Activated T-cell treated with anti-CD3 and anti-CD28 coated beads, Interleukin-2, amount 50 U/mL, for 72 hours (primary cell): ENCODE measurements around the gene AATK. TPM values are rescaled to one million over a fixed set of nuclear protein-coding genes. Genes with fewer than 3 reads are reported as not detected.

Experiments used
- ATAC-seq, 2 donors: fragments of 150-1000 bp; cut with Tn5 transposase; replicated peaks in 1 of 2; 2 replicates each; pipeline ENCODE4 v1.10.0; 2021; ENCODE audit warnings: moderate library complexity in 2 of 2, mild to moderate bottlenecking in 1 of 2
- DNase-seq, 2 donors: peaks; one replicate each; pipeline ENCODE4 v3.0.0; 2021 to 2022; ENCODE audit warnings: mixed read lengths in 1 of 2
- H3K27ac Mint-ChIP-seq: one replicate; pipeline ENCODE4 v1.8.0; 2022; ENCODE audit warnings: mild to moderate bottlenecking, moderate library complexity, mixed read lengths
- H3K27me3 Mint-ChIP-seq: one replicate; pipeline ENCODE4 v1.8.0; 2022; ENCODE audit warnings: low read depth, mixed read lengths
- H3K36me3 Mint-ChIP-seq, 2 donors: one replicate each; pipeline ENCODE4 v1.8.0; 2022; ENCODE audit warnings: mixed read lengths in 2 of 2, mild to moderate bottlenecking in 1 of 2; ENCODE audit not compliant: insufficient read depth in 2 of 2
- H3K4me1 Mint-ChIP-seq: one replicate; pipeline ENCODE4 v1.8.0; 2022; ENCODE audit warnings: low read depth, mixed read lengths
- H3K4me3 Mint-ChIP-seq, 2 donors: one replicate each; pipeline ENCODE4 v1.8.0; 2022; ENCODE audit warnings: mild to moderate bottlenecking in 2 of 2, mixed read lengths in 2 of 2, moderate library complexity in 2 of 2
- H3K9me3 Mint-ChIP-seq, 2 donors: one replicate each; pipeline ENCODE4 v1.8.0; 2022; ENCODE audit warnings: mixed read lengths in 2 of 2
- total RNA-seq, 2 donors: library from RNA; stranded (reverse); gene quantifications; one replicate each; pipeline ENCODE4 v1.2.3, GENCODE V29; 2022

AATK gene
- total RNA-seq, 2 donors from 2014 or later: 0.48 to 0.81 TPM

- no peaks in the 10 kb centered on the region for H3K9me3 Mint-ChIP-seq
- no peak overlapping the region for H3K4me3 Mint-ChIP-seq
- ATAC-seq (no peak), DNase-seq (no peak)
- no peaks in the 10 kb centered on the region for H3K27me3 Mint-ChIP-seq
- no peak overlapping the region for H3K27ac Mint-ChIP-seq
- no peaks in the 10 kb centered on the region for H3K36me3 Mint-ChIP-seq
- no peaks in the 10 kb centered on the region for H3K4me1 Mint-ChIP-seq
Measured at GRCh38 chr17:81184555-81184954, 18.5 kb upstream of the AATK start.

GRCh38 chr17:81183807-81184206 is 17.8 kb upstream of the AATK start:
- no peak for DNase-seq
- Mint-ChIP-seq H3K4me3 (no peak overlapping the region), H3K27ac (no peak overlapping the region), H3K36me3 (no peaks in the 10 kb centered on the region), H3K9me3 (no peaks in the 10 kb centered on the region), H3K4me1 (no peaks in the 10 kb centered on the region), H3K27me3 (no peaks in the 10 kb centered on the region)
- no peak for ATAC-seq

GRCh38 chr17:81183316-81183715 is 17.3 kb upstream of the AATK start:
- ATAC-seq (no peak), DNase-seq (no peak)
- no peaks in the 10 kb centered on the region for H3K4me1 Mint-ChIP-seq
- H3K27me3 Mint-ChIP-seq: no peaks in the 10 kb centered on the region
- no peaks in the 10 kb centered on the region for H3K36me3 Mint-ChIP-seq
- no peak overlapping the region for H3K27ac Mint-ChIP-seq
- H3K4me3 Mint-ChIP-seq: no peak overlapping the region
- H3K9me3 Mint-ChIP-seq: no peaks in the 10 kb centered on the region

- Mint-ChIP-seq H3K4me1 (no peaks in the 10 kb centered on the region), H3K27me3 (no peaks in the 10 kb centered on the region), H3K9me3 (no peaks in the 10 kb centered on the region), H3K4me3 (no peak overlapping the region), H3K27ac (no peak overlapping the region), H3K36me3 (no peaks in the 10 kb centered on the region)
- ATAC-seq (no peak), DNase-seq (no peak)
Measured at GRCh38 chr17:81182596-81182995, 16.6 kb upstream of the AATK start.

GRCh38 chr17:81181811-81182185 is 15.8 kb upstream of the AATK start:
- no peaks in the 10 kb centered on the region for H3K27me3 Mint-ChIP-seq
- H3K4me3 Mint-ChIP-seq: no peak overlapping the region
- H3K4me1 Mint-ChIP-seq: no peaks in the 10 kb centered on the region
- no peaks in the 10 kb centered on the region for H3K36me3 Mint-ChIP-seq
- DNase-seq (no peak), ATAC-seq (no peak)
- no peak overlapping the region for H3K27ac Mint-ChIP-seq
- H3K9me3 Mint-ChIP-seq: no peaks in the 10 kb centered on the region

GRCh38 chr17:81180836-81181810 is 15.1 kb upstream of the AATK start:
- no peaks in the 10 kb centered on the region for H3K27me3 Mint-ChIP-seq
- H3K4me3 Mint-ChIP-seq: no peak overlapping the region
- no peaks in the 10 kb centered on the region for H3K9me3 Mint-ChIP-seq
- no peak for ATAC-seq
- no peaks in the 10 kb centered on the region for H3K36me3 Mint-ChIP-seq
- H3K4me1 Mint-ChIP-seq: no peaks in the 10 kb centered on the region
- DNase-seq: no peak
- no peak overlapping the region for H3K27ac Mint-ChIP-seq

GRCh38 chr17:81179861-81180260 is 13.8 kb upstream of the AATK start:
- Mint-ChIP-seq H3K27ac (no peak overlapping the region), H3K9me3 (peaks cover 0 to 3% of the 10 kb centered on the region in 2 donors), H3K4me1 (no peaks in the 10 kb centered on the region), H3K4me3 (no peak overlapping the region), H3K36me3 (no peaks in the 10 kb centered on the region), H3K27me3 (no peaks in the 10 kb centered on the region)
- DNase-seq (no peak), ATAC-seq (no peak)

GRCh38 chr17:81179220-81179619 is 13.2 kb upstream of the AATK start:
- H3K36me3 Mint-ChIP-seq: no peaks in the 10 kb centered on the region
- no peaks in the 10 kb centered on the region for H3K27me3 Mint-ChIP-seq
- H3K27ac Mint-ChIP-seq: no peak overlapping the region
- H3K9me3 Mint-ChIP-seq: peaks cover 0 to 3% of the 10 kb centered on the region in 2 donors
- ATAC-seq (no peak), DNase-seq (no peak)
- no peak overlapping the region for H3K4me3 Mint-ChIP-seq
- H3K4me1 Mint-ChIP-seq: no peaks in the 10 kb centered on the region

- Mint-ChIP-seq H3K27ac (no peak overlapping the region), H3K4me1 (no peaks in the 10 kb centered on the region), H3K9me3 (peaks cover 0 to 3% of the 10 kb centered on the region in 2 donors), H3K36me3 (no peaks in the 10 kb centered on the region), H3K27me3 (no peaks in the 10 kb centered on the region), H3K4me3 (no peak overlapping the region)
- no peak for ATAC-seq
- no peak for DNase-seq
Measured at GRCh38 chr17:81178136-81179091, 12.4 kb upstream of the AATK start.

GRCh38 chr17:81176666-81177065 is 10.6 kb upstream of the AATK start:
- H3K4me3 Mint-ChIP-seq: no peak overlapping the region
- DNase-seq (no peak), ATAC-seq (no peak)
- H3K27me3 Mint-ChIP-seq: no peaks in the 10 kb centered on the region
- H3K4me1 Mint-ChIP-seq: no peaks in the 10 kb centered on the region
- no peaks in the 10 kb centered on the region for H3K36me3 Mint-ChIP-seq
- H3K27ac Mint-ChIP-seq: no peak overlapping the region
- peaks cover 0 to 3% of the 10 kb centered on the region in 2 donors for H3K9me3 Mint-ChIP-seq

GRCh38 chr17:81173762-81174155 is 7.7 kb upstream of the AATK start:
- Mint-ChIP-seq H3K27me3 (no peaks in the 10 kb centered on the region), H3K36me3 (no peaks in the 10 kb centered on the region), H3K4me3 (no peak overlapping the region), H3K27ac (no peak overlapping the region), H3K9me3 (peaks cover 0 to 3% of the 10 kb centered on the region in 2 donors), H3K4me1 (no peaks in the 10 kb centered on the region)
- DNase-seq: no peak
- ATAC-seq: no peak

- DNase-seq: no peak
- no peaks in the 10 kb centered on the region for H3K4me1 Mint-ChIP-seq
- no peaks in the 10 kb centered on the region for H3K27me3 Mint-ChIP-seq
- no peak for ATAC-seq
- no peak overlapping the region for H3K4me3 Mint-ChIP-seq
- H3K9me3 Mint-ChIP-seq: peaks cover 0 to 3% of the 10 kb centered on the region in 2 donors
- no peaks in the 10 kb centered on the region for H3K36me3 Mint-ChIP-seq
- H3K27ac Mint-ChIP-seq: no peak overlapping the region
Measured at GRCh38 chr17:81173052-81173761, 7.2 kb upstream of the AATK start.

GRCh38 chr17:81171941-81172340 is 5.9 kb upstream of the AATK start:
- Mint-ChIP-seq H3K36me3 (no peaks in the 10 kb centered on the region), H3K27ac (no peak overlapping the region), H3K4me1 (no peaks in the 10 kb centered on the region), H3K4me3 (no peak overlapping the region), H3K27me3 (no peaks in the 10 kb centered on the region), H3K9me3 (peaks cover 0 to 3% of the 10 kb centered on the region in 2 donors)
- no peak for DNase-seq
- ATAC-seq: no peak
